ENCODE results near the gene PTGDR2. TPM values are rescaled to one million over a fixed set of nuclear protein-coding genes. Genes with fewer than 3 reads are reported as not detected.

The PTGDR2 gene
- total and polyA plus RNA-seq, 12 donors, result 0.35 to 5.7 (median 1.2) TPM

- ATAC-seq (no peak), DNase-seq (no peak)
- no peaks in the 10 kb centered on the region for H3K27me3 ChIP-seq
- H3K36me3 ChIP-seq, result peaks cover 12 to 92% (median 53%) of the 10 kb centered on the region in 9 donors
- H3K4me1 ChIP-seq, result peaks cover 0 to 14% (median 5%) of the 10 kb centered on the region in 9 donors
- no peak overlapping the region for H3K4me3 ChIP-seq
- TF ChIP-seq CTCF (IDR thresholded peaks at IDR 0.05), result no peak
- no peak overlapping the region for H3K27ac ChIP-seq
- 85 to 89% methylated on average over 5 of the region's 5 CpGs for WGBS, 2 donors
- intact Hi-C loops (cut with DNase I), result loop anchor here in 7 of 10 donors (5.0 to 10.0 kb wide), 3 partner anchors 63 to 121 kb away; no protein-coding TSS in a partner anchor
- no peaks in the 10 kb centered on the region for H3K9me3 ChIP-seq
Measured at GRCh38 chr11:60895687-60896086, 39.9 kb upstream of the PTGDR2 start.

- peak in 1 of 2 donors; percentile 64 for DNase-seq
- Histone ChIP-seq H3K36me3 (peaks cover 0 to 62% (median 23%) of the 10 kb centered on the region in 9 donors), H3K4me1 (peaks cover 3 to 22% (median 15%) of the 10 kb centered on the region in 9 donors), H3K9me3 (no peaks in the 10 kb centered on the region), H3K27ac (peak overlapping the region in 5 of 10 donors; percentile 25 to 74 (median 43)), H3K27me3 (no peaks in the 10 kb centered on the region), H3K4me3 (no peak overlapping the region)
- TF ChIP-seq CTCF (IDR thresholded peaks at IDR 0.05), result no peak
- intact Hi-C loops (cut with DNase I), result loop anchor here in 3 of 10 donors (5.0 to 10.0 kb wide), 3 partner anchors 59 to 116 kb away; no protein-coding TSS in a partner anchor
- WGBS, 2 donors, result 60 to 61% methylated on average over 7 of the region's 7 CpGs
- peak in 6 of 8 donors; percentile 22 to 48 (median 34) for ATAC-seq
Measured at GRCh38 chr11:60891103-60891741, 35.5 kb upstream of the PTGDR2 start.

- DNase-seq (no peak), ATAC-seq (peak; percentile 37 to 89 (median 71))
- Histone ChIP-seq H3K9me3 (no peaks in the 10 kb centered on the region), H3K27me3 (no peaks in the 10 kb centered on the region), H3K4me3 (no peak overlapping the region), H3K27ac (peak overlapping the region in 8 of 10 donors; percentile 19 to 74 (median 40)), H3K4me1 (peaks cover 3 to 22% (median 15%) of the 10 kb centered on the region in 9 donors), H3K36me3 (peaks cover 0 to 57% (median 18%) of the 10 kb centered on the region in 9 donors)
- WGBS, 2 donors, result 43 to 62% methylated on average over 5 of the region's 5 CpGs
- TF ChIP-seq CTCF (IDR thresholded peaks at IDR 0.05), result no peak
- intact Hi-C loops (cut with DNase I), result loop anchor here in 3 of 10 donors (5.0 to 10.0 kb wide), 3 partner anchors 58 to 116 kb away; no protein-coding TSS in a partner anchor
Measured at GRCh38 chr11:60890696-60891095, 34.9 kb upstream of the PTGDR2 start.

GRCh38 chr11:60889869-60890311 is 34.1 kb upstream of the PTGDR2 start:
- WGBS, 2 donors, result 60 to 61% methylated on average over 6 of the region's 6 CpGs
- Histone ChIP-seq H3K9me3 (no peaks in the 10 kb centered on the region), H3K27ac (peak overlapping the region in 9 of 10 donors; percentile 19 to 74 (median 40)), H3K27me3 (no peaks in the 10 kb centered on the region), H3K4me1 (peaks cover 3 to 22% (median 15%) of the 10 kb centered on the region in 9 donors), H3K4me3 (no peak overlapping the region), H3K36me3 (peaks cover 0 to 49% (median 14%) of the 10 kb centered on the region in 9 donors)
- DNase-seq (no peak), ATAC-seq (peak in 2 of 8 donors; percentile 19 to 53)
- no peak for TF ChIP-seq CTCF (IDR thresholded peaks at IDR 0.05)
- intact Hi-C loops (cut with DNase I), result loop anchor here in 4 of 10 donors (5.0 to 10.0 kb wide), 4 partner anchors 58 to 115 kb away; no protein-coding TSS in a partner anchor

Measured in heart right ventricle (tissue), 16 donors.